ENCODE results near the gene GPR107. TPM values are rescaled to one million over a fixed set of nuclear protein-coding genes. Genes with fewer than 3 reads are reported as not detected.

GPR107 gene
- total and polyA plus RNA-seq, 2 experiments from 2014 or later: 10.6 to 25.6 TPM

DNA sequence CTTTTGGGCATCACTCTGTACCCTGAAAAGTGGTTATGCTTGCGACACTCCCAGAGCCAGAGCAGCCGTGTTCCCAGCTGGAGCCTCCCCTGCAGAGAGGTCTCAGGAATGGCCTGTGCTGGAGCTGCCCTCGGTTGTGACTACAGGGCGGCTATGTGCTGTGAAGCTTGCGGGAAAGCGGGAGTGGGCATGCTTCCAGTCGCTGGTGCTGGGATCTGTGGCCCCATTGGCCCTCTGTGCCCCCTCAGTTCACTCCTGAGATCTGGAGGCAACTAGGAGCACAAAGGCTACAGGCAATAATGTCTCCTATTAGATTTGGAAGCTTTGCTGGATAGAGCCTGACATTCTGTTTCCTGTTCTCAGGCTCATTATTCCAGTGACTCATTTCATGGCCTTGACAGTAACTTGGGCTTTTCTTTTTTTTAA, 56.9 kb downstream of the GPR107 start:
- 85% methylated on average over 7 of the region's 7 CpGs for WGBS (ENCODE audit: low lambda C conversion rate, missing lambda C conversion rate)
- Histone ChIP-seq H2AFZ (no peak overlapping the region), H3K27ac (no peak overlapping the region)

DNA sequence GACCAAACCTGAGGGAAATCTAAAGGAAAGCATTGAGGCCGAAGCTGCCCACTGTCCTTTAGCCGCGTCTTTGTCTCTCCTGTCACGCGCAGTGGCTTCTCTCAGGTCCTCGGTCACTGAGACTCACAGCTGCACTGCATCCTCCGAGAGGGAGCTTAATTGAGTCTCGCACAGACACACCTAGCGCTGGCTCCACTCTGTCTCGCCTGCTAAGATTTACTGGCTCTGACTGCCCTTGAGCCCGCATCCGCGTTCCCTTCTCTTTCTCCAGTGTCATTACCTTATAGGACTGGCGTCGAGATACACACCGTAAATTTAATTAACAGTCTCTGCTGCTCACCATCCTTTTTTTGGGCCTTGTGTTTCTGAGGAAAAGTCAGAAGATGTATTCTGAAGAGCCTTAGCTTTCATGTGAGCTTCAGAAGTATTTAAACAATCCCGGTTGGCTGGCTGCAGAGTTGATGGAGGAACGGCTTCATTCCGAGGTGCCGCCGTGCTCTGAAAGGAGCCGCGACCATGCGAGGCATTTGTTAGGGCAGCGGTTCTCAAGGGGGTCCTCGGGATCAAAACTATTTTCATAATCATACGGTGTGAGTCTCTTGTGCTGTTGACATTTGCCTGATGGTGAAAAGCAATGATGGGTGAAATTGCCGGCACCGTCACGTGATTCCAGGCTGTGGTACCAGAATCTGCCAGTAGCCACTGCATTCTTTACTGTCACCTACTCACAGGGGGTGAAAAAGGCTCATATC, 58.3 kb downstream of the GPR107 start:
- Histone ChIP-seq H4K20me1 (ENCODE audit: insufficient read depth, poor library complexity, severe bottlenecking) (no peaks in the 10 kb centered on the region), H3K27me3 (no peaks in the 10 kb centered on the region), H3K4me3 (no peak overlapping the region), H3K79me2 (no peaks in the 10 kb centered on the region), H3K4me1 (ENCODE audit: insufficient read depth) (no peaks in the 10 kb centered on the region), H2AFZ (no peak overlapping the region), H3K9me3 (ENCODE audit: low read depth) (no peaks in the 10 kb centered on the region), H3K27ac (no peak overlapping the region), H3K36me3 (replicated peaks; ENCODE audit: insufficient read depth, low read depth) (no peaks in the 10 kb centered on the region), H3K9me2 (replicated peaks; ENCODE audit: insufficient read depth) (no peaks in the 10 kb centered on the region), H3K4me2 (no peak overlapping the region)
- no peak for DNase-seq (ENCODE audit: low spot score)
- TF ChIP-seq EZH2phosphoT487 (IDR thresholded peaks at IDR 0.05; ENCODE audit: low read depth, severe bottlenecking, unreplicated experiment): no peak
- TF ChIP-seq, protein P1, sequence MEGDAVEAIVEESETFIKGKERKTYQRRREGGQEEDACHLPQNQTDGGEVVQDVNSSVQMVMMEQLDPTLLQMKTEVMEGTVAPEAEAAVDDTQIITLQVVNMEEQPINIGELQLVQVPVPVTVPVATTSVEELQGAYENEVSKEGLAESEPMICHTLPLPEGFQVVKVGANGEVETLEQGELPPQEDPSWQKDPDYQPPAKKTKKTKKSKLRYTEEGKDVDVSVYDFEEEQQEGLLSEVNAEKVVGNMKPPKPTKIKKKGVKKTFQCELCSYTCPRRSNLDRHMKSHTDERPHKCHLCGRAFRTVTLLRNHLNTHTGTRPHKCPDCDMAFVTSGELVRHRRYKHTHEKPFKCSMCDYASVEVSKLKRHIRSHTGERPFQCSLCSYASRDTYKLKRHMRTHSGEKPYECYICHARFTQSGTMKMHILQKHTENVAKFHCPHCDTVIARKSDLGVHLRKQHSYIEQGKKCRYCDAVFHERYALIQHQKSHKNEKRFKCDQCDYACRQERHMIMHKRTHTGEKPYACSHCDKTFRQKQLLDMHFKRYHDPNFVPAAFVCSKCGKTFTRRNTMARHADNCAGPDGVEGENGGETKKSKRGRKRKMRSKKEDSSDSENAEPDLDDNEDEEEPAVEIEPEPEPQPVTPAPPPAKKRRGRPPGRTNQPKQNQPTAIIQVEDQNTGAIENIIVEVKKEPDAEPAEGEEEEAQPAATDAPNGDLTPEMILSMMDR (IDR thresholded peaks at IDR 0.05; ENCODE audit: poor library complexity): no peak
- no peak for TF ChIP-seq EZH2 (IDR thresholded peaks at IDR 0.05; ENCODE audit: borderline replicate concordance)
- WGBS (ENCODE audit: low lambda C conversion rate, missing lambda C conversion rate): 78% methylated on average over 30 of the region's 30 CpGs

More for the DNA sequence above, 56.9 kb downstream of the GPR107 start:
- Histone ChIP-seq H3K27me3 (no peaks in the 10 kb centered on the region), H3K4me2 (no peak overlapping the region), H3K36me3 (replicated peaks; ENCODE audit: insufficient read depth, low read depth) (no peaks in the 10 kb centered on the region), H3K79me2 (no peaks in the 10 kb centered on the region), H3K9me2 (replicated peaks; ENCODE audit: insufficient read depth) (no peaks in the 10 kb centered on the region), H3K4me1 (ENCODE audit: insufficient read depth) (no peaks in the 10 kb centered on the region), H3K4me3 (no peak overlapping the region), H3K9me3 (ENCODE audit: low read depth) (no peaks in the 10 kb centered on the region), H4K20me1 (ENCODE audit: insufficient read depth, poor library complexity, severe bottlenecking) (no peaks in the 10 kb centered on the region)
- TF ChIP-seq, protein P1 (IDR thresholded peaks at IDR 0.05; ENCODE audit: poor library complexity): no peak
- TF ChIP-seq EZH2 (IDR thresholded peaks at IDR 0.05; ENCODE audit: borderline replicate concordance): no peak
- no peak for TF ChIP-seq EZH2phosphoT487 (IDR thresholded peaks at IDR 0.05; ENCODE audit: low read depth, severe bottlenecking, unreplicated experiment)
- DNase-seq (ENCODE audit: low spot score): no peak

DNA sequence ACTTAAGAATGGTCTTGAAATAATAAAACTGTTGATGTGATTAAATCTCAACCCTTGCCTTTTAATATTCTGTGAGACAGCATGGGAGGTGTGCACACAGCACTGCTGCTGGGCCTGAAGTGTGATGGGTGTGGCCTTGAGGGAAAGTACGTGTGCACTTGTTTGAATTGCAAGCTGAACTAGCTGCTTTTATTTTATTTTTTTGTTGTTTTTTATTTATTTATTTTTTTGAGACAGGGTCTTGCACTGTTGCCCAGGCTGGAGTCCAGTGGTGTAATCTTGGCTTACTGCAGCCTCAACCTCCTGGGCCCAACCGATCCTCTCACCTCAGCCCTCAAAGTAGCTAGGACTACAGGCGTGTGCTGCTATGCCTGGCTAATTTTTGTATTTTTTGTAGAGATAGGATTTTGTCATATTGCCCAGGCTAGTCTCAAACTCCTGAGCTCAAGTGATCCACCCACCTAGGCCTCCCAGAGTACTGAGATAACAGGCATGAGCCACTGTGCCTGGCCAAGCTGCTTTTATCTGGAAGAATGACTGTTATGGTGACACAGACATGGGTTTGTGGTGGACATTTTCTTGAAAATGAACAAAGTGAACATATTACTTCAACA, 58.9 kb downstream of the GPR107 start:
- no peak overlapping the region for H3K27ac ChIP-seq

DNA sequence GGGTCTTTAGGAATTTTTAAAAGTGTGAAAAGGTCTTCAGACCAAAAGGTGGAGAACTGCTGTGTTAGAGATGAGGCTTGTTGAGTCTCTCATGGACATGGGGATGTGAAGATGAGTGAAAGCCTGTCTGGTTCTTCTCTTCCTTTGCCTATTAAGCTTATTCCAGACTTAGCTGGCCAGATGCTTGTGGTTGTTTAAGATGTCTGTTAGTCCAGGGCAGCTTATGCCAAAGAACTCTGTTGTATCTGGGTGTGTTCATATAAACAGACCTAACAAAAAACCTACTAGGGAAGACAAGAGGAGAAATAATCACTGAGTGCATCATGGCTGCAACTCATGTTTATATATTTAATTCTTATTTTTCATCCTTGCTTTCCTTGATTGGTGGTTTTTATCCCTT, 61.0 kb downstream of the GPR107 start:
- TF ChIP-seq, protein P1 (IDR thresholded peaks at IDR 0.05; ENCODE audit: poor library complexity): no peak
- no peak for TF ChIP-seq EZH2 (IDR thresholded peaks at IDR 0.05; ENCODE audit: borderline replicate concordance)
- no peak for TF ChIP-seq EZH2phosphoT487 (IDR thresholded peaks at IDR 0.05; ENCODE audit: low read depth, severe bottlenecking, unreplicated experiment)
- no peaks in the 10 kb centered on the region for H3K9me2 ChIP-seq (replicated peaks; ENCODE audit: insufficient read depth)
- H4K20me1 ChIP-seq (ENCODE audit: insufficient read depth, poor library complexity, severe bottlenecking): no peaks in the 10 kb centered on the region
- no peaks in the 10 kb centered on the region for H3K9me3 ChIP-seq (ENCODE audit: low read depth)
- peaks cover 3% of the 10 kb centered on the region for H3K4me1 ChIP-seq (ENCODE audit: insufficient read depth)
- no peaks in the 10 kb centered on the region for H3K79me2 ChIP-seq
- no peak overlapping the region for H3K27ac ChIP-seq
- no peaks in the 10 kb centered on the region for H3K27me3 ChIP-seq
- no peak for DNase-seq (ENCODE audit: low spot score)
- no peak overlapping the region for H2AFZ ChIP-seq
- no peak overlapping the region for H3K4me3 ChIP-seq
- no peak overlapping the region for H3K4me2 ChIP-seq
- H3K36me3 ChIP-seq (replicated peaks; ENCODE audit: insufficient read depth, low read depth): no peaks in the 10 kb centered on the region

More for the DNA sequence above, 58.9 kb downstream of the GPR107 start:
- Histone ChIP-seq H2AFZ (no peak overlapping the region), H4K20me1 (ENCODE audit: insufficient read depth, poor library complexity, severe bottlenecking) (no peaks in the 10 kb centered on the region), H3K4me1 (ENCODE audit: insufficient read depth) (peaks cover 2% of the 10 kb centered on the region), H3K79me2 (no peaks in the 10 kb centered on the region), H3K4me3 (no peak overlapping the region), H3K9me2 (replicated peaks; ENCODE audit: insufficient read depth) (no peaks in the 10 kb centered on the region), H3K36me3 (replicated peaks; ENCODE audit: insufficient read depth, low read depth) (no peaks in the 10 kb centered on the region), H3K4me2 (no peak overlapping the region), H3K27me3 (no peaks in the 10 kb centered on the region), H3K9me3 (ENCODE audit: low read depth) (no peaks in the 10 kb centered on the region)
- DNase-seq (ENCODE audit: low spot score): no peak
- no peak for TF ChIP-seq EZH2phosphoT487 (IDR thresholded peaks at IDR 0.05; ENCODE audit: low read depth, severe bottlenecking, unreplicated experiment)
- no peak for TF ChIP-seq EZH2 (IDR thresholded peaks at IDR 0.05; ENCODE audit: borderline replicate concordance)
- WGBS (ENCODE audit: low lambda C conversion rate, missing lambda C conversion rate): 84% methylated on average over 3 of the region's 3 CpGs

All from hepatocyte (in vitro differentiated cells).